Liver (tissue), 9 donors: ENCODE measurements around the gene NAXE. TPM values are rescaled to one million over a fixed set of nuclear protein-coding genes. Genes with fewer than 3 reads are reported as not detected.

Experiments
- DNase-seq: peaks from one replicate; pipeline ENCODE4 v3.0.0-alpha.2; 2017; ENCODE audit warnings: low spot score
- H3K27ac ChIP-seq, 2 donors: one replicate each; pipeline ENCODE4 v1.7.0; 2013; ENCODE audit warnings: inconsistent platforms in 2 of 2, low read length in 2 of 2, control low read depth in 1 of 2, low read depth in 1 of 2, mild to moderate bottlenecking in 1 of 2
- H3K27me3 ChIP-seq, 4 donors: one replicate each; pipeline versions ENCODE4 v1.6.1 to v1.7.0; 2013; ENCODE audit warnings: low read length in 3 of 4, inconsistent platforms in 1 of 4, mild to moderate bottlenecking in 1 of 4, moderate library complexity in 1 of 4; ENCODE audit not compliant: control insufficient read depth in 4 of 4, insufficient read depth in 4 of 4
- H3K36me3 ChIP-seq, 4 donors: one replicate each; pipeline versions ENCODE4 v1.6.1 to v1.7.0; 2013; ENCODE audit warnings: low read length in 3 of 4, mild to moderate bottlenecking in 3 of 4, low read depth in 1 of 4, moderate library complexity in 1 of 4; ENCODE audit not compliant: control insufficient read depth in 4 of 4, insufficient read depth in 3 of 4
- H3K4me1 ChIP-seq, 4 donors: one replicate each; pipeline versions ENCODE4 v1.6.1 to v1.7.0; 2013; ENCODE audit warnings: low read length in 3 of 4, mild to moderate bottlenecking in 3 of 4, moderate library complexity in 1 of 4; ENCODE audit not compliant: control insufficient read depth in 4 of 4, insufficient read depth in 4 of 4
- H3K4me3 ChIP-seq, 3 donors: one replicate each; pipeline versions ENCODE4 v1.6.1 to v1.7.0; 2013; ENCODE audit warnings: low read length in 3 of 3, control low read depth in 1 of 3, low read depth in 1 of 3, mild to moderate bottlenecking in 1 of 3
- H3K9ac ChIP-seq, 2 donors: one replicate each; pipeline ENCODE4 v1.7.0; 2013; ENCODE audit warnings: low read length in 2 of 2, mild to moderate bottlenecking in 2 of 2, moderate library complexity in 2 of 2, control low read depth in 1 of 2, low read depth in 1 of 2
- H3K9me3 ChIP-seq, 4 donors: one replicate each; pipeline versions ENCODE4 v1.6.1 to v1.7.0; 2013; ENCODE audit warnings: low read length in 3 of 4; ENCODE audit not compliant: control insufficient read depth in 4 of 4
- ATF3 ChIP-seq: IDR thresholded peaks from 2 replicates; pipeline ENCODE4 v1.6.1; 2016; ENCODE audit warnings: antibody characterized with exemption
- CTCF ChIP-seq: fragments of 150-350 bp; IDR thresholded peaks from 2 replicates; pipeline ENCODE4 v1.5.1; 2017; ENCODE audit warnings: improper control_type of control experiment, low read depth, low read length; ENCODE audit not compliant: missing input control
- EGR1 ChIP-seq, 2 donors: IDR thresholded peaks; 2 replicates each; pipeline ENCODE4 v1.6.1; 2016 to 2018; ENCODE audit warnings: antibody characterized with exemption in 2 of 2, low read depth in 2 of 2
- FOXA2 ChIP-seq: IDR thresholded peaks from 2 replicates; pipeline ENCODE4 v1.6.1; 2016; ENCODE audit warnings: antibody characterized with exemption
- GABPA ChIP-seq, 2 donors: IDR thresholded peaks in 1 of 2; conservative IDR thresholded peaks in 1 of 2; 2 replicates each; pipeline ENCODE4 v1.6.1; 2016; ENCODE audit warnings: antibody characterized with exemption in 2 of 2, mild to moderate bottlenecking in 1 of 2, moderate library complexity in 1 of 2
- HNF4A ChIP-seq, 2 donors: conservative IDR thresholded peaks; 2 replicates each; pipeline ENCODE4 v1.6.1; 2016; ENCODE audit warnings: antibody characterized with exemption in 2 of 2, mild to moderate bottlenecking in 2 of 2
- HNF4G ChIP-seq: IDR thresholded peaks from 2 replicates; pipeline ENCODE4 v1.6.1; 2016; ENCODE audit warnings: antibody characterized with exemption
- JUND ChIP-seq, 2 donors: IDR thresholded peaks; 2 replicates each; pipeline ENCODE4 v1.6.1; 2016; ENCODE audit warnings: antibody characterized with exemption in 2 of 2
- NR2F2 ChIP-seq: IDR thresholded peaks from 2 replicates; pipeline ENCODE4 v1.6.1; 2016; ENCODE audit warnings: antibody characterized with exemption
- RAD21 ChIP-seq, 2 donors: IDR thresholded peaks; 2 replicates each; pipeline ENCODE4 v1.6.1; 2016; ENCODE audit warnings: antibody characterized with exemption in 2 of 2, mild to moderate bottlenecking in 2 of 2
- RXRA ChIP-seq, 2 donors: IDR thresholded peaks; 2 replicates each; pipeline ENCODE4 v1.6.1; 2017 to 2018; ENCODE audit warnings: antibody characterized with exemption in 2 of 2, mild to moderate bottlenecking in 1 of 2
- SP1 ChIP-seq: IDR thresholded peaks from 2 replicates; pipeline ENCODE4 v1.6.1; 2018; ENCODE audit warnings: antibody characterized with exemption, mild to moderate bottlenecking
- TAF1 ChIP-seq: conservative IDR thresholded peaks from 2 replicates; pipeline ENCODE4 v1.6.1; 2016; ENCODE audit warnings: antibody characterized with exemption, mild to moderate bottlenecking
- YY1 ChIP-seq: IDR thresholded peaks from 2 replicates; pipeline ENCODE4 v1.6.1; 2016; ENCODE audit warnings: antibody characterized with exemption, mild to moderate bottlenecking
- ZBTB33 ChIP-seq: IDR thresholded peaks from 2 replicates; pipeline ENCODE4 v1.6.1; 2016; ENCODE audit warnings: antibody characterized with exemption
- WGBS: extraction: QIAGEN DNeasy Blood & Tissue Kit; methylation state at CpG from one replicate; pipeline ENCODE4 v1.1.7; 2013; 5-methylcytosine and 5-hydroxymethylcytosine counted together
- polyA plus RNA-seq, 2 donors: library from polyadenylated mRNA; stranded (reverse) in 1 of 2; unstranded in 1 of 2; fragments of 200-250 nt in 1 of 2; fragments of >200 nt in 1 of 2; fragmentation: Nextera tagmentation in 1 of 2; extraction: Ambion mirVana in 1 of 2; gene quantifications; one replicate each; pipeline versions ENCODE4 v1.2.1 to v1.2.3, GENCODE V29; 2013 to 2015
- total RNA-seq, 2 donors: library from RNA; depleted of rRNA; stranded (reverse); fragments of >200 nt; gene quantifications; one replicate each; pipeline ENCODE4 v1.2.3, GENCODE V29; 2014
- TF ChIP-seq, protein P1 (sequence below): IDR thresholded peaks from 2 replicates; pipeline ENCODE4 v1.6.1; 2016; ENCODE audit warnings: antibody characterized with exemption
- TF ChIP-seq, protein P2 (sequence below): IDR thresholded peaks from 2 replicates; pipeline ENCODE4 v1.6.1; 2016; ENCODE audit warnings: antibody characterized with exemption, mild to moderate bottlenecking
- donor health status: healthy.
- donor health status: healthy.
- donor health status: healthy.
- donor health status: healthy.
- donor health status: healthy.

The NAXE gene
- total and polyA plus RNA-seq, 4 donors: 20.6 to 73.8 (median 46.9) TPM

GRCh38 chr1:156556354-156556753, 35.2 kb upstream of the NAXE start:
- H3K9me3 ChIP-seq: no peaks in the 10 kb centered on the region
- no peaks in the 10 kb centered on the region for H3K36me3 ChIP-seq
- no peak overlapping the region for H3K27ac ChIP-seq
- H3K4me1 ChIP-seq: no peaks in the 10 kb centered on the region
- TF ChIP-seq RXRA (IDR thresholded peaks at IDR 0.05) (no peak), RAD21 (IDR thresholded peaks at IDR 0.05) (no peak), SP1 (no peak), JUND (IDR thresholded peaks at IDR 0.05) (no peak), TAF1 (no peak), EGR1 (IDR thresholded peaks at IDR 0.05; ENCODE audit: low read depth in 2 of 2) (no peak), CTCF (no peak), HNF4A (conservative IDR thresholded peaks at IDR 0.05) (no peak), GABPA (IDR thresholded peaks at IDR 0.05 in 1 of 2, conservative IDR thresholded peaks at IDR 0.05 in 1 of 2) (no peak), ZBTB33 (no peak), ATF3 (no peak), YY1 (no peak), FOXA2 (no peak), NR2F2 (no peak), HNF4G (no peak)
- TF ChIP-seq, protein P1, sequence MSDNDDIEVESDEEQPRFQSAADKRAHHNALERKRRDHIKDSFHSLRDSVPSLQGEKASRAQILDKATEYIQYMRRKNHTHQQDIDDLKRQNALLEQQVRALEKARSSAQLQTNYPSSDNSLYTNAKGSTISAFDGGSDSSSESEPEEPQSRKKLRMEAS: no peak
- TF ChIP-seq, protein P2, sequence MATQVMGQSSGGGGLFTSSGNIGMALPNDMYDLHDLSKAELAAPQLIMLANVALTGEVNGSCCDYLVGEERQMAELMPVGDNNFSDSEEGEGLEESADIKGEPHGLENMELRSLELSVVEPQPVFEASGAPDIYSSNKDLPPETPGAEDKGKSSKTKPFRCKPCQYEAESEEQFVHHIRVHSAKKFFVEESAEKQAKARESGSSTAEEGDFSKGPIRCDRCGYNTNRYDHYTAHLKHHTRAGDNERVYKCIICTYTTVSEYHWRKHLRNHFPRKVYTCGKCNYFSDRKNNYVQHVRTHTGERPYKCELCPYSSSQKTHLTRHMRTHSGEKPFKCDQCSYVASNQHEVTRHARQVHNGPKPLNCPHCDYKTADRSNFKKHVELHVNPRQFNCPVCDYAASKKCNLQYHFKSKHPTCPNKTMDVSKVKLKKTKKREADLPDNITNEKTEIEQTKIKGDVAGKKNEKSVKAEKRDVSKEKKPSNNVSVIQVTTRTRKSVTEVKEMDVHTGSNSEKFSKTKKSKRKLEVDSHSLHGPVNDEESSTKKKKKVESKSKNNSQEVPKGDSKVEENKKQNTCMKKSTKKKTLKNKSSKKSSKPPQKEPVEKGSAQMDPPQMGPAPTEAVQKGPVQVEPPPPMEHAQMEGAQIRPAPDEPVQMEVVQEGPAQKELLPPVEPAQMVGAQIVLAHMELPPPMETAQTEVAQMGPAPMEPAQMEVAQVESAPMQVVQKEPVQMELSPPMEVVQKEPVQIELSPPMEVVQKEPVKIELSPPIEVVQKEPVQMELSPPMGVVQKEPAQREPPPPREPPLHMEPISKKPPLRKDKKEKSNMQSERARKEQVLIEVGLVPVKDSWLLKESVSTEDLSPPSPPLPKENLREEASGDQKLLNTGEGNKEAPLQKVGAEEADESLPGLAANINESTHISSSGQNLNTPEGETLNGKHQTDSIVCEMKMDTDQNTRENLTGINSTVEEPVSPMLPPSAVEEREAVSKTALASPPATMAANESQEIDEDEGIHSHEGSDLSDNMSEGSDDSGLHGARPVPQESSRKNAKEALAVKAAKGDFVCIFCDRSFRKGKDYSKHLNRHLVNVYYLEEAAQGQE: no peak
- 86% methylated on average over 9 of the region's 9 CpGs for WGBS
- H3K9ac ChIP-seq: no peak overlapping the region
- DNase-seq: no peak
- no peak overlapping the region for H3K4me3 ChIP-seq
- H3K27me3 ChIP-seq: no peaks in the 10 kb centered on the region
